NT2/D1 (cell line): Measurements from ENCODE around the gene NLN.

ENCODE experiments used
- SUZ12 ChIP-seq: IDR thresholded peaks from 2 replicates; pipeline ENCODE4 v1.6.1; 2011; ENCODE audit not compliant: insufficient read length, insufficient read depth; ENCODE audit errors: extremely low read depth
- YY1 ChIP-seq: IDR thresholded peaks from 2 replicates; pipeline ENCODE4 v1.6.1; 2011; ENCODE audit not compliant: insufficient read length, insufficient read depth

DNA sequence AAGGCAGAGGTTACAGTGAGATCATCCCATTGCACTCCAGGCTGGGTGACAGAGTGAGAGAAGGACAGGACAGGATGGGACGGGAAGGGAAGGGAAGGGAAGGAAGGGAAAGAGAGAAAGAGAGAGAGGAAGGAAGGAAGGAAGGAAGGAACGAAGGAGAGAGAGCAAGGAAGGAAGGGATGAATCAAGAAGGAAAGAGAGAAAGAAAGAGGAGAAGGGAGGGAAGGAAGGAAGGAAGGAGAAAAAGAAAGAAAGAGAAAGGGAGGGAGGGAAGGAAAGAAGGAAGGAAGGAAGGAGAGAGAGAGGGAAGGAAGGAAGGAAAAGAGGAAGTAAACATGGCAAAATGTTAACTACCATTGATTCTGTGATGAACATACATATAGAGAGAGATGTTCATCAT, 28.9 kb upstream of the NLN start:
- TF ChIP-seq YY1 = no peak
- TF ChIP-seq SUZ12 = no peak
